HTERT RPE-1 (cell line): ENCODE data around the gene TUT4.

Experiments used
- in situ Hi-C: fragments of 300-500 bp; cut with MboI; formaldehyde crosslinking; loops from 4 replicates; pipeline ENCODE4 v1.14.3; 2020; ENCODE audit warnings: low sequenced_read_pairs

TUT4 gene

DNA sequence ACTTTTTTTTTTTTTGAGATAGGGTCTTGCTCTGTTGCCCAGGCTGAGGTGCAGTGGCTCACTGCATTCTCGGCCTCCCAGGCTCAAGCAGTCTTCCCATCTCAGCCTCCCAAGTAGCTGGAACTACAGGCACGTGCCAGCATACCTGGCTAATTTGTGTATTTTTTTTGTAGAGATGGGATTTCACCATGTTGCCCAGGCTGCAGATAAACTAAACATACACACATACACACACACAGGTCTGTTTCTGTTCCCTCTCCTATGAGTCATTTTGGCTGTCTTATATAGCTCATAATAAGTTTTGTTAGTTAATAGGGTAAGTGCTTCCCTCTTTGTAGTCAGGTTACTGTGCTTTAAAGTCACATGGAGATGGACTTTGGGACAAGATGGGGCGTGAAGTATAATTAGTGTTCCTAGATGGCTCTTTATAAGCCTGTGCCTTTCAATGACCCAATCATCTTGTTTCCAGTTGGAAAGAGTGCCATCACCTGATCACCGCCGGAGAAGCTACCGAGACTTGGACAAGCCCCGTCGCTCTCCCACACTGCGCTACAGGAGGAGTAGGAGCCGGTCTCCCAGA, 139.4 kb downstream of the TUT4 start:
- in situ Hi-C loops, result no loop called here

DNA sequence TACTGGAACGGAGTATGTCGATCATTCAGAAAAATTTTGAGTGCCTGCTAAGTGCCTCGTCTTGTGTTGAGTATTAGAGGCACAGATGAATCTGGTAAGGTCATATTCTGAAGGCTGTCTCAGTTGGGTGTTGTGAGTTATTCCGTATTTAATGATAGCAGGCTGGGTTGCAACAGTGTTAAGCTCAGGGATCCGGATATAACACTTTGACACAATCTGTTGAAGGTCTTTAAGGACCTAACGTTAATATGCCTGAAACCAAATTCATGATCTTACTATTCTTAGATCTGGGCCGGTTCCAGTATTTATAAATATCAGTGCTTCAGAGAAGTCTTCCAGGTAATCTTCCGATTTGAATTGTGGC, 147.9 kb downstream of the TUT4 start:
- in situ Hi-C loops, result no loop called here

DNA sequence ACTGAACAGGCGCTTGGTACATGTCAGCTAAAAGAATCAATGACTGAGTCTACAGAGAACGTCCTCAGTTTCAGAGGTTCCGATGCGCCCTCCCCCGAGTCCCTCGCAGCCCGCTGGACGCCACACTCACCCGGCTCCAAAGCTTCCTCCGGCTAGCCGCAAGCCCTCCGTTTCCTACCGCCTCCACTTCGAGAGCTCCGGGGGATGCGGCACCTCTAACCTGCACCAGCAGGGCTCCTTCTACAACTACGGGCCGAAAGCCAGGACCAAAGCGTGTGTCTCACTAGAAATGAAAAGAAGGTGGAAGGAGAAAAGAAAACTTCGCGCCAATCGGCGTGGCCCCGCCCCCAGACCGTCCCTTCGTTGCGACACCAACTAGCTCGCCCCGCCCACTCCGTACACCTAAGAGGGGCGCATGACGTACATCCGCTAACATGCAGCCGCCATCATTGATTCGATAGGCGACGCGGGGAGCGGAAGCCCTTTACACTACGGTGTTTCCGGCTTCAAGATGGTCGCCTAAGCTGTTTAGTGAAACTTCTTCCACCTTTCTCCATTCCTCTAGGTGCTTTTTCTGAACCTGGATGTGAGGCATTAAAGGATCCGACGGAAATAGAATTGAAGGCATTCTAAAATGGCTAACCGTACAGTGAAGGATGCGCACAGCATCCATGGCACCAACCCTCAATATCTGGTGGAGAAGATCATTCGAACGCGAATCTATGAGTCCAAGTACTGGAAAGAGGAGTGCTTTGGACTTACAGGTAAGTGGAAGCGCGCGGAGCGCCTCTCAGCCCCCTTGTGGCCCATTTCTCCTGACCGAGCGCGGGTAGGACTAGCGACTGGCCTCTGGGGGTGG, 148.5 kb downstream of the TUT4 start, which contains the start of the genes ORC1 and PRPF38A:
TSS of gene ORC1 (minus strand) at position 308 of the 859 bp plus-strand sequence. CDS start 2,200 bp downstream, outside the sequence.
TSS of gene PRPF38A (plus strand) at position 487 of the 859 bp plus-strand sequence. CDS start at position 635, 148 bp downstream.
- in situ Hi-C loops, result no loop called here

DNA sequence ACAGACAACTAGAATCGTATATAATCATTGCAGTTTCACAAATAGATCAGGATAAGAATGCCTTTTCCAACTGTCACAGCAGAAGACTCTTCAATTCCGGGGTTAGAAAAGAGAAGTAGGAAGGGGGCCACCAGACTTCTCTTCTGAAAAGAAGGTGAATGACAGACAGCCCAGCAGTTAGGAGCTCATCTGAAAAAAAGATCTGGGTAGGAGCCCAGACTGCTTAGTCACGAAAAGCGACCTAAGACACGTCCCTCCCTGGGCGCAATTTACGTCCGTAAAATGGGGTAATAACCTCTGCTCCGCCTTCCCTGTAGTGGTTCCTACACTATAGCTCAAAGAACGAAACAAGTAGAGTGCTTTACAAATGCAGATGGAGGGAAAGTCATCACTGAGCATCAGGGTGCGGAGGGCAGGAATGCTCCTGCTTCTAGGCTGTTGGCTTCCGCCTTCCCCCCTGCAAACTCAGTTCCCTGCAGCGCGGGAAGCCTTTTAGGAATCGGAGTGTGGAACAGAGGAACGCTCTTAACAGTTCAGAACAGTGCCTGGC, 149.3 kb downstream of the TUT4 start:
- in situ Hi-C loops, result no loop called here

DNA sequence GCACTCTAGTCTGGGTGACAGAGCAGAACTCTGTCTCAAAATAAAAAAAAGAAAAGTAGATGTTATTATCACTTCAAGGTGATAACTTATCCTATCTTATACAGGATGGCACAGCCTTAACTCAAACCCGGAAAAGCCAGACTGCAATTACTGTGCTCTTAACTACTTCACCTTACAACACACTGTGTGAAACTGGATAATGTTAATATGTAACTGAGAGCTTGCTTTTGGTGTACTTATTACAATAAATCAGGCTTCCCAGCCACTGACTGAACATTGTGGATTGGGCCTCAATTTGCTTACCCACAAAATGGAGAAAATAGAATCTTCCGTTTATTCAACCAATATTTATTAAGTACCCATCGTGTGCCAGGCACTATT, 150.0 kb downstream of the TUT4 start:
- in situ Hi-C loops, result no loop called here

DNA sequence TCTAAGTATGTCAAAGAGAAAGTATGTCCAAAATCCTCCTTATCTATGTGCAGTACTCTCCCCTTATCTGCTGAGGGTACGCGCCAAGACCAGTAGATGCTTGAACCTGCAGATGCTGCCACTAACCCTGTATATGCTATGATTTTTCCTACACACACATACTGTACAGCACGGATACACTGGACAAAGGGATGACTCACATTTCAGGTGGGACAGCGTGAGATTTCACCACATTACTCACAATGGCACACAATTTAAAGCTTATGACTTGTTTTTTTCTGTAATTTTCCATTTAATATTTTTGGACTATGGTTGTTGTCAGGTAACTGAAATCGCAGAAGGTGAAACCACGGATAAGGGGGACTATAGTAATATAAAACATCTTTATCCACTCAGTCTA, 152.8 kb downstream of the TUT4 start:
- in situ Hi-C loops, result no loop called here

DNA sequence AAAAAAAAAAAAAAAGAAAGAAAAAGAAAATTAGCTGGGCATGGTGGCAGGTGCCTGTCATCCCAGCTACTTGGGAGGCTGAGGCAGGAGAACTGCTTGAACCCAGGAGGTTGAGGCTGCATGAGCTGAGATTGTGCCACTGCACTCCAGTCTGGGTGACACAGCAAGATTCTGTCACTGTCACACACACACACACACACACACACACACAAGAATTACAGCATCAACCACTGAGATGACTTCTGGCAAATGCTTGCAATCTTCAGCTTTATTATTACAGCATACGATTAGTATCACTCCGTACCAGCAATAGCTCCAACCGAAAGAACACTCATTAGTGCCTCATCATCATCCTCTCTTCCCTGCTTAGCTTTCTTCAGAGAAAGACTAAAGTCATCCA, 153.3 kb downstream of the TUT4 start:
- in situ Hi-C loops, result no loop called here

DNA sequence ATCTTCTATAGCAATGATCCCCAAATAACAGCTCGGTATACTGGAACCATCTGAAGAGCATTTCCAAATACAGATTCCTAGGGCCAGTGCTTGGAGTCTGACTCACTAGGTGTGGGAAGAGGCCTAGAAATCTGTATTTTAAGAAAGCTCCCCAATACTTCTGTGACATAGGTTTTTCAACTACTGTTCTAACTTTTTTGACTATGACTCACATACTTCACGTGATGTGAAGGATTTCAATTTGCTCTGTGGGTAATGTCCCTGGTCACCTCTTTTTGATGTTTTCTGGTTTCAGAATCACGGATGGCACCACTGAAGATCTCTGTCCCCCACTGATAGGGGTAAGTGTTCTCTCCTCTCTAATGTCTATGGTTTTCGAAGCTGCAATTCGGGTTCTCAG, 159.7 kb downstream of the TUT4 start:
- in situ Hi-C loops, result no loop called here

DNA sequence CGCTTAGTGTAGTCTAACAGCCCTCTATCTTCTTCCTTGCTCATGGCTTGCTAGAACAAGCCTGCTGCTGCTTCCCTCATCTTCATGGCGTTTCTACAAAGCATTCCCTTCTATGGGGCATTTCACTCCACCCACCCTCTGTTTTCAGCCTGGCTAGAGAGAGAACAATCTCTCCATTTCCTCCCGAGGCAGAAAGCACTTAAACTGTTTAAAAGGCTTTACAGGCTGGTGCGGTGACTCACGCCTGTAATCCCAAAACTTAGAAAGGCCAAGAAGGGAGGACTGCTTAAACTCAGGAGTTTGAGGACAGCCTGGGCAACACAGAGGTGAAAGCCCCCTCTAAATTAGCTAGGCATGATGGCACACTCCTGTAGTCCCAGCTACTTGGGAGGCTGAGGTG, 166.4 kb downstream of the TUT4 start:
- in situ Hi-C loops, result no loop called here

DNA sequence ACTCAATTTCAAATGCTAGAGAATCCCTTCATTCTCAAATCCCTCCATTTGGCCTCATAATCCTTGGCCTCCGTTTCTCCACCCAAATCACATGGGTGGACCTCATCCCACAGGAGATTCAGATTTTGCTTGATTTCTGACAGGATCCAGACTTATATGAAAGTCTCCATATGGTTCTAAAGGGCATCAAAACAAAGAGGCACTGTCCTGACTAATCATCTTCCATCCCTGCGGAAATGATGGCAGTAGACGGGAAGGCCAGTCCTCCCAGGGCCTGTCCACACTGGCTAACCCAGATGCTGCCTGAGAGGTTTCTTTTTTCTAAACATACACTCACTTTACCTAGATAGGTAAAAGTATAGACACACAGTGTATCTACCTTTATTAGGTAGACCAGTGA, 167.5 kb downstream of the TUT4 start:
- in situ Hi-C loops, result no loop called here
